Measurements from ENCODE around the gene KCP. TPM values are rescaled to one million over a fixed set of nuclear protein-coding genes. Genes with fewer than 3 reads are reported as not detected.

KCP gene
- total RNA-seq, 1 donor from 2014 or later = 4.3 TPM

DNA sequence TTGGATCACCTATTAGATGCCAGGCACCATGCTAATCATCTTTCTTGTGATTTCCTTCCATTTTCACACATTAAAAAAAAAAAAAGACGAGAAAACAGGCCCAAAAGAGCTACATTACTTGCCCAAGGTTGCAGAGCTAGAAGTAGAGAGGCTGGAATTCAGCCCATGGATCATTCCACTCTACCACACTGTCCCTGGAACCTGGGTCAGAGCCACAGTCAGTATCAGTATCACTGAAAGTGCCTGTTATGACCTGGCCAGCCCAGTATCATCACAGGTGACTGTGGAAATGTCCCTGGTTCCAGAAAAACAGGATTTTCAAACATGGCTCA lies 83.6 kb downstream of the KCP start:
- TF ChIP-seq, protein P1, sequence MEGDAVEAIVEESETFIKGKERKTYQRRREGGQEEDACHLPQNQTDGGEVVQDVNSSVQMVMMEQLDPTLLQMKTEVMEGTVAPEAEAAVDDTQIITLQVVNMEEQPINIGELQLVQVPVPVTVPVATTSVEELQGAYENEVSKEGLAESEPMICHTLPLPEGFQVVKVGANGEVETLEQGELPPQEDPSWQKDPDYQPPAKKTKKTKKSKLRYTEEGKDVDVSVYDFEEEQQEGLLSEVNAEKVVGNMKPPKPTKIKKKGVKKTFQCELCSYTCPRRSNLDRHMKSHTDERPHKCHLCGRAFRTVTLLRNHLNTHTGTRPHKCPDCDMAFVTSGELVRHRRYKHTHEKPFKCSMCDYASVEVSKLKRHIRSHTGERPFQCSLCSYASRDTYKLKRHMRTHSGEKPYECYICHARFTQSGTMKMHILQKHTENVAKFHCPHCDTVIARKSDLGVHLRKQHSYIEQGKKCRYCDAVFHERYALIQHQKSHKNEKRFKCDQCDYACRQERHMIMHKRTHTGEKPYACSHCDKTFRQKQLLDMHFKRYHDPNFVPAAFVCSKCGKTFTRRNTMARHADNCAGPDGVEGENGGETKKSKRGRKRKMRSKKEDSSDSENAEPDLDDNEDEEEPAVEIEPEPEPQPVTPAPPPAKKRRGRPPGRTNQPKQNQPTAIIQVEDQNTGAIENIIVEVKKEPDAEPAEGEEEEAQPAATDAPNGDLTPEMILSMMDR (IDR thresholded peaks at IDR 0.05; ENCODE audit: unreplicated experiment) = no peak
- peaks cover 8% of the 10 kb centered on the region for H3K27me3 Mint-ChIP-seq (ENCODE audit: unreplicated experiment)
- H3K36me3 Mint-ChIP-seq (ENCODE audit: low read depth, unreplicated experiment) = no peaks in the 10 kb centered on the region
- no peaks in the 10 kb centered on the region for H3K9me3 Mint-ChIP-seq (ENCODE audit: unreplicated experiment)
- peaks cover 8% of the 10 kb centered on the region for H3K4me1 Mint-ChIP-seq (ENCODE audit: unreplicated experiment)
- no peak for DNase-seq (ENCODE audit: low spot score)
- no peak overlapping the region for H3K27ac Mint-ChIP-seq (ENCODE audit: unreplicated experiment)
- no peak overlapping the region for H3K4me3 Mint-ChIP-seq (ENCODE audit: unreplicated experiment)

Other genes with a start within 250 kb of the KCP start
- 4.3 TPM for gene GARIN1A, start 238.4 kb downstream of the KCP start, total RNA-seq (ENCODE audit: unreplicated experiment)
- gene CALU, start 171.3 kb downstream of the KCP start, total RNA-seq (ENCODE audit: unreplicated experiment) = 197 TPM
- gene OPN1SW, start 134.9 kb downstream of the KCP start, total RNA-seq (ENCODE audit: unreplicated experiment) = not detected
- gene CCDC136, start 118.7 kb downstream of the KCP start, total RNA-seq (ENCODE audit: unreplicated experiment) = 31.5 TPM
- gene FLNC, start 80.3 kb downstream of the KCP start, total RNA-seq (ENCODE audit: unreplicated experiment) = 7.7 TPM
- 132 TPM for gene ATP6V1F, start 47.9 kb downstream of the KCP start, total RNA-seq (ENCODE audit: unreplicated experiment)
- 3.9 TPM for gene IRF5, start 27.2 kb upstream of the KCP start, total RNA-seq (ENCODE audit: unreplicated experiment)
- gene TNPO3, start 144.4 kb upstream of the KCP start, total RNA-seq (ENCODE audit: unreplicated experiment) = 42.6 TPM
- gene TSPAN33, start 234.0 kb upstream of the KCP start, total RNA-seq (ENCODE audit: unreplicated experiment) = 1.8 TPM

Data from endothelial cell (in vitro differentiated cells).